Measurements from ENCODE around the gene HPS1.

The HPS1 gene

DNA sequence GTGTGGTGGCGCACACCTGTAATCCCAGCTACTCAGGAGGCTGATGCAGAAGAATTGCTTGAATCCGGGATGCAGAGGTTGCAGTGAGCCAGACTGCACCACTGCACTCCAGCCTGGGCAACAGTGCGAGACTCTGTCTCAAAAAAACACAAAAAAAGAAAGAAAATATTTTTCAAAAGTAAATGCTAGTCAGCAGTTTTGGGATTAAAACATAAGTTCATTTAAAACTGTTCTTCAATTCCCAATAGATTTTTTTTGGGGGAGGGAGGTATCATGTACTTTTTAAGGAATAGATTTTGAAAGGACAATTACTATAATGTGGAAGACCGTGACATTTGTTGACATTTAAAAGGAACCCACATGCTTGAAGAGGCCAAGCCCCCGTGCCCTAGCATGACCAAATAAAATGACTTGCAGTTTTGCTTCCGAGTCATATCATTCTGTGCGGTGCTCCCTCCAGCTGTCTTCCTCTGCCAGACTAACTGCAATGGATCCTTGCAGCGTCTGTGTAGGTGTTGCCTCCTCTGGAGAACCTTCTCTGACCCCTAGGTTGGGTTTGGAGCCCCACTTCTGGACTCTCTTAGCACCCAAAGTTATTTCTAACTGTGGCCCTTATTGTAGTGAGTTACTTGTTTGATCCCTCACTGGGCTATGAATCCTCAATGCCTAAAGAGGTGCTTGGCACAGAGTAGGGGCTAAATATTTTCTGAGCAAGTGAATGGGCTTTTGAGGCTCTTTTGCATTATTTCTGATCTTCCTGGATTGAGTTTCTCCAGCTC, 17.4 kb upstream of the HPS1 start:
- DNase-seq = no peak

- DNase-seq = no peak
Observed at GRCh38 chr10:98463016-98463415, 16.3 kb upstream of the HPS1 start.

DNA sequence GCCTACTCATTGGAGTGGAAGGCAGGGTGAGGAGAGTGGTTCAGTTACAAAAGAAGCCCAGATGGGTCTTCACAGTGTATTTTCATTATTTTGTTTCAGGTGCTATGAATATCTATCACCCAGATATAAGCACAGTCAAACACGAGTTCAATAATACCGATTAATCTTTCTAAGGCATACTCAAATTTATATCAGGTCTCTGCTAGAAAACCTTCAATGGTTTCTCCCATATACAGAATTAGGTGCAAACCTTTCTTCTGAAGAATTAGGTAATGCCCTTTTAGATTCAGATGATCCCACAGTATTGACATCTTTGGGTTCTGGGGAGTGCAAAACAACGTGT, 14.7 kb upstream of the HPS1 start:
- no peak for DNase-seq

DNA sequence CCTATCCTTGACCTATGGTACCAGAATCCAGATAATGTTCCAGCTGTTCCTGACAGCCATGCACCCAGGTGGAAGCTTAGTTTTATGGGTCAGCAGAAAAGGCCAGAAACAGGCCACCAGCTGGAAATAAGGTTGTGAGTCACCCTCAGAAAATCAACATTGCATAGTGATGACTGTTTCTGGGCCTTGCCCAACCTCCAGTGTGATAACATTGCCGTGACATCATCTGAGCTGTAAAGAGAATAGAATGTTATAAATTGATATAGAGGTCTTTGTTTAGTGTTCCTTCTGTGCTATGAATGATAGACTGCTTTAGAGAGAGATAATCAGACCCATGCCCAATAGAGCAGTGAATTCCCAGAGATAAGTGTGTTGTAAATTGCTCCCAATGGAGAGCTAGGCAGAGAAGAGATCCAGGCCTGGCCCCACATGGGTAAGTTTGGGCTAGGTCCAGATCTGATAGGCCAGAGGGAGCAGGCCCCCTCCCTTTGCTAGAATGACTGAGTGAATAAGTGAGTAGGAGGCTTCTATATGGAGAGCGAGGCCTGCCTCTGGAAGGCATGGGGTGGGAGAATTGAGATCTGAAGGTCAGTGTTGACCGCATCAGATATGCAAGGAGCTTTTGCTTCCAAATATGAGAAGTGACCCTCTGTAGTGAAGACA, 14.2 kb upstream of the HPS1 start:
- no peak for DNase-seq

GRCh38 chr10:98458809-98459784, 12.4 kb upstream of the HPS1 start:
- no peak for DNase-seq

- DNase-seq = no peak
Observed at GRCh38 chr10:98457721-98458120, 11.0 kb upstream of the HPS1 start.

GRCh38 chr10:98456686-98457482, 10.1 kb upstream of the HPS1 start:
- DNase-seq = no peak

GRCh38 chr10:98456043-98456570, 9.4 kb upstream of the HPS1 start:
- DNase-seq = no peak

DNA sequence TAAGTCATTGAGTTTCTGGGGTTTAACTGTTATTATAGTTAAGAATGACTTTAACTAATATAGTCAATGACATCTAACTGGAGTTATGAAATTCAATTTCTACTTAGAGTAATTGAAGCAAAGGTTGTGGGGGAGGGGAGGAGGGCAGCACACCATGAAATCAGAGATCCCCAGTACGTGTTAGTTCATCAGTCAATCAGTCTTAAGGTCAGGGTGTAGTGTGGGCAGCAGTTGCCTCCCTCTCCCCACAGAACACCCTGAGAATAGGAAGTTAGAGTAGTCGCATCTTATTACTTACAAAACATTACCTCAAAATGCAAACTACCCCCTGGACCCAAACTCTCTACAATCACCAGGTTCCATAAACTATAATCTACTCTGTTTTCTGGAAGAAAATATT, 7.0 kb upstream of the HPS1 start:
- DNase-seq = no peak

DNA sequence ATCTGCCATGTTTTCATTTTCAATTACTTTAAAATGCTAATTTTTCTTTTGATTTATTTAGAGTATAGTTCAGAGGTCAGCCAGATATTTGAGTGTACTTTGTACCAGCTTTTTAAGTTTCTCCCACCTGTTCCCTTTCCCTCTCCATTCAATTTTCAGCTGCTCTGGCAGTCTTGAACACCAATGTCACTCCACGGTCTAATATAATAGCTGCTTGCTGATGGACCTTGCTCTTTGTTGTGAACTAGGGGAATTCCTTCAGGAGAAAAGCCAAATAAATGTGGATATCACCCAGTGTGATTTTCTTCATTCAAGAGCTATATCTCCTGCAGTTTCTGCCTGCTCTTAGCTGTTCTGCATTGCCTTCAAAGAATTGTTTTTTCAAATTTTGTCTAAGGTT, 3.9 kb upstream of the HPS1 start:
- DNase-seq = no peak

DNA sequence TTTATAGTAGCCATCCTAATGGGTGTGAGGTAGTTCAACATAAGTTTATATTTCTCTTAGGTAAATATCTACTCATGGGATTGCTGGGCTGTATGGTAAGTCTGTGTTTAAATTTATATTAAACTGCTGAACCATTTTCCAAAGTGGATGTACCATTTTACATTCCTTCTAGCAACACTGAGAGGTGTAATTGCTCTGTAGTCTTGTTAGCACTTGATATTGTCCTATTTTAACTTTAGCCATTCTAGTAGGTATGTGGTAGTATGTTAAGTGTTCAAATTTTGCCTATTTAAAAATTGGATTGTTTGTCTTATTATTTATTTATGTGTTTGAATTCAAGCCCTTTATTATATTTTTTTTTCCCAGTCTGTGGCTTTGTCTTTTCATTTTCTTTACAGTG, 2.6 kb upstream of the HPS1 start:
- DNase-seq = no peak

- DNase-seq = no peak
Observed at GRCh38 chr10:98446151-98446660, 529 bp downstream of the HPS1 start.

DNA sequence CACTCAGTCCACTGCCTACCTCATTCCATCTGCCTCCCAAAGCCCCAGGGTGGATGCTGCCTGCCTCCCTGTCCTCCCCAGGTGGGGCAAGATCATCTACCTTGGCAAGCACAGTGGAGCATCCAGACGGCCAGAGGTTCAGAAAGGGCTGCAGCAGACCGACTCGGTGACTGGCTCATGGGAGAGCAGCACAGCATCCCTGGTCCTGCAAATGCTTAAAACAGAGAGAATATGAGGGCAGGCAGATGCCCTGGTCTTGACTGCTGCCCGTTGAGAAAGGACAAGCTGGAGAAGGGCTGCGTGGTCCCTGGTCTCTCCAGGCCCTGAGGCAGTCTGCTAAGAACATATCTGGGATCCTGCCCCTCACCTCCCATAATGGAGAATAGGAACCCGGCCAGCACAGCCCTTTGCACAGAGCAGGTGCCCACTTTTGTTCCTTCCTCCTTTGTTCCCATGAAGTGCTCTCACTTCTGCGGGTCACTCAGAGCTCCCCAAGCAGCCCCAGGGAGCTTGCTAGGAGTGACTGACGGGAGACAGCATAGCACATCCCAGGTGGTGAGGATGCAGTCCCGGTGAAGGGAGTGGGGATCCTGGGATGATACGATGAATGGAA, 1.4 kb downstream of the HPS1 start:
- no peak for DNase-seq

DNA sequence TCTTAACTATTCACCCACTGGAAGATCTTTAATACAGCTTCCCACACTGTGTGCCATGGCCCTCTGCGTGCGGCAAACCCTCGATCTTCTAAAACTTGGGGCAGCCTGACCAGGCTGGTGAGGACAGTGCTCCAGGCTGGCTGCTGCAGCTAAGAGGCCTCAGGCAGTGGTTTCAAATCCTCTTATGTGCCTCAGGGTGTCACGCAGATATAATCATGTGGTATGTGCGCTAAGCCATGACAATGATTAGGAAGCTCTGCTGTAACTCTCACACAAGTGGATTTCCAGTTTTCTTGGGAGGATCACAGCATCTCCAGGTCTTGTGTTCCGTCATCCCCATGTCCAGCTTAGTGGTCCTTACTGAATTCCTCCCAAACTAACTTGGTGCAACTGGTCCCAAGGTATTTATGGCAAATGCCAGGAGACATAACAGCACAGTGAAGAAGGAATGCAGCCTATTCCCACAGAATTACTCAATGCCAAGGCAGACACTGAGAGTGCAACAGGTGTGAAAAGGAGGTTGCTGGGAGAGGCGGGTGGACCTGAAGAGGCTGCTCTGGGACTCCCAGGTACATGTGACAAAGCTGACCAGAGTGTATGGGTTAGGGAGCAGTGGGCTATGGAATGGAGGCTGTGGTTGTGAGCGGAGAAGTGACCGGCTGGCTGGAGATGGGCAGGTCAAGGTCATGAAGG, 2.3 kb downstream of the HPS1 start:
- no peak for DNase-seq

DNA sequence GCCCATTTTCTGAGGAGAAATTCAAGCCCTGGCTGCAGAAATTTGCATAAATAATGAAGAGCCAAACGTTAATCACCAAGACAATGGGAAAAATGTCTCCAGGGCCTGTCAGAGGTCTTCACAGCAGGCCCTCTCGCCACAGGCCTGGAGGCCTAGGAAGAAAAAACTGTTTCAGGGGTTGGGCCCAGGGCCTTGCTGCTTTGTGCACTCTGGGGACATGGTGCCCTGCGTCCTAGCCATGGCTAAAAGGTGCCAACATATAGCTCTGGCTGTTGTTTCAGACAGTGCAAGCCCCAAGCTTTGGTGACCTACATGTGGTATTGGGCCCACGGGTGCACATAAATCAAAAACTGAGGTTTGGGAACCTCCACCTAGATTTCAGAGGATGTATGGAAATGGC, 8.0 kb downstream of the HPS1 start:
- DNase-seq = no peak

- no peak for DNase-seq
Observed at GRCh38 chr10:98436704-98437103, 10.0 kb downstream of the HPS1 start.

DNA sequence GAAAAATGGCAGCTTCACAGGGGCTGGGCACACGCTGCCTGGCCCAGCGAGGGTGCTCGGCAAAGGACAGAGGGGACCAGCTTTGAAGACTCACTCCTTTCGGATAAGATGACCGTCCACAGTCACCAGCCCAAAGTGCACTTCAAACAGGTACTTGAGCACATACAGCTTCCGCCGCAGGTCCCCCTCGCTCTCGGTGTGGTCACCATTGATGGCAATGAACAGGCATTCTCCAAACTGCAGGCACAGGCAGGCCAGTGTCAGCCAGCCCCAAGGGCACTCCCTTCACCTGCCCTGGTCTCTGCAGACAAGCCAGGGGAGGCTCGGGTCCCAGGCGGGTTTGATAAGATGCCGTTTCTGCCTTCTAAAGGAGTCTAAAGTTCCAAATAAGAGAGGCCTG, 11.6 kb downstream of the HPS1 start:
- no peak for DNase-seq

DNA sequence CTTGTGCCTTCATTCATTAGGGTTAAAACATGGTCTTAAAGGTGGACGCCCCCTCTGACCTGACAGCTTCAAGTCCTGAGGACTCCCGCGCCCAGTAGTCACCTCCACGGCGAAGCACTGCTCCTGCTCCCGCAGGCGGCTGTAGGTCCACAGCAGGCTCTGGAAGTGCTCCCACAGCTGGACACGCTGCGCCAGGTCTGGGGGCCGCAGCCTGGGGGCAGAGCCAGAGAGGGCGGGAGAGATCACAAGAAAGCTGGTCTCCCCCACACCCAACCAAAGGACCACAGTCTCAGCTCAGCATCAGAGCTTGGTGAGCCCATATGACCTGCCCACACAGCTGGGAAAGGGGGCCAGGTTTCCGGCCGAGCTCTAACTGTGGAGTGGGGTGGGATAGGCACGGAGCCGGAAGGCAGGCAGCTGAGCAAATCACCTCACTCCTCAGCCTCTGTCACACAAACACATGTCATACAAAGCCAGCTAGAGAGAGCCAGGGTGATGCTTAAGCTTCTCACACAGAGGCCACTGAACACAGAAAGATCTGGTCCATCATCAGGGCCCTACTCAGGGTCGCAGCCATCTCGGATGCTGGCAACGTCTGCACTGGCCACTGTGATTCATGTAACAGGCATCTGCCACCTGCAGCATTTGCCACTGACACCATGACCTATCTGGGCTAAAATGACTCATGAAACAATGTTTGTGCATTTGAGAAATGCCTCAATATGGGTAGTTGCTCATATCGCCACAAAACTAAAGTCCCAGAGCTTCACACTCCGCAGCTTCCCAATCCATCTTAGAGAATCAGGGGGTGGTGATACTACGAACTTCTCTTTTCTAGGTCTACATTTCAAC, 12.6 kb downstream of the HPS1 start:
- DNase-seq = no peak

DNA sequence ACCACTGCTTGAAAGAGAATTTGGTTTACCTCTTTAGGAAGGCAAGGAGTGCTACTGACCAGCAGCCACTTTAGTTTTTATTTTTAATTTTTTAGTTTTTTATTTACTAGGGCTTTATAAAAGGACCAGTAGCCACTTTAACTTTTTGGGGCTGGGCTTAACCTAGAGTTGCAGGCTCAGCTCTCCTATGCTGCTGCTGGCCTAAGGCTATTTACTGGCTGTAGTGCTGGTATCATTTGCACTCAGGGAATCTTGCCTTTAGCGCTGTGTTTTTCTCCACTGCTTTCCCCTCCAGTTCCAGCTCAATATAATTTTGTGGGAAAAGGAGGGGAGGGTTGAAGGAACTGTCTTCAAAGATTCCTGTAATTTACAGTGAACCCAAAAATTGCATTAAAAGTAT, 13.4 kb downstream of the HPS1 start:
- no peak for DNase-seq

- DNase-seq = no peak
Observed at GRCh38 chr10:98432330-98432729, 14.4 kb downstream of the HPS1 start.
